Urinary bladder (tissue), 4 donors: Measurements from ENCODE around the gene ITGB3. TPM values are rescaled to one million over a fixed set of nuclear protein-coding genes. Genes with fewer than 3 reads are reported as not detected.
"Not testable (repeated sequence)": the region's sequence is repeated elsewhere in the genome, so short reads cannot be mapped to it uniquely, and the experiment has no call there.

Experiments
- DNase-seq: peaks from one replicate; pipeline ENCODE4 v3.0.0-alpha.2; 2015; ENCODE audit errors: extremely low spot score
- H3K27ac ChIP-seq: one replicate; pipeline ENCODE4 v1.5.1; 2013; ENCODE audit warnings: low read depth, mild to moderate bottlenecking, moderate library complexity
- H3K36me3 ChIP-seq: one replicate; pipeline ENCODE4 v1.6.1; 2013; ENCODE audit warnings: mild to moderate bottlenecking, moderate library complexity; ENCODE audit not compliant: insufficient read depth
- H3K4me1 ChIP-seq: one replicate; pipeline ENCODE4 v1.6.1; 2013; ENCODE audit warnings: mild to moderate bottlenecking, moderate library complexity; ENCODE audit not compliant: insufficient read depth
- H3K4me3 ChIP-seq: one replicate; pipeline ENCODE4 v1.5.1; 2013; ENCODE audit warnings: low read depth, low read length
- WGBS: extraction: QIAGEN DNeasy Blood & Tissue Kit; methylation state at CpG from one replicate; pipeline ENCODE4 v1.1.7; 2013; 5-methylcytosine and 5-hydroxymethylcytosine counted together
- polyA plus RNA-seq: library from polyadenylated mRNA; stranded (reverse); fragments of 200-250 nt; gene quantifications from one replicate; pipeline ENCODE4 v1.2.3, GENCODE V29; 2013
- total RNA-seq: library from RNA; depleted of rRNA; stranded (reverse); fragments of >200 nt; gene quantifications from one replicate; pipeline ENCODE4 v1.2.3, GENCODE V29; 2014
- donor health status: healthy with polysubstance abuse.
- donor health status: healthy.

Gene ITGB3
- total and polyA plus RNA-seq, 2 donors = 19.2 to 20.2 TPM

- DNase-seq, H3K36me3 ChIP-seq, H3K4me3 ChIP-seq, H3K27ac ChIP-seq, H3K4me1 ChIP-seq: not testable (repeated sequence)
- 92% methylated on average over 4 of the region's 4 CpGs for WGBS
These were observed 36.8 kb upstream of the ITGB3 start for GRCh38 chr17:47216821-47217220.

GRCh38 chr17:47217279-47217678 lies 36.3 kb upstream of the ITGB3 start:
- H3K36me3 ChIP-seq, H3K4me1 ChIP-seq: not testable (repeated sequence)

GRCh38 chr17:47218896-47219430 lies 34.7 kb upstream of the ITGB3 start:
- 74% methylated on average over 6 of the region's 6 CpGs for WGBS
- no peaks in the 10 kb centered on the region for H3K4me1 ChIP-seq

More at GRCh38 chr17:47217279-47217678, 36.3 kb upstream of the ITGB3 start:
- 68% methylated on average over 2 of the region's 2 CpGs for WGBS
- H3K4me3 ChIP-seq, DNase-seq, H3K27ac ChIP-seq: not testable (repeated sequence)

GRCh38 chr17:47219621-47220475 lies 33.8 kb upstream of the ITGB3 start:
- Histone ChIP-seq H3K4me1 (no peaks in the 10 kb centered on the region), H3K27ac (no peak overlapping the region), H3K36me3 (no peaks in the 10 kb centered on the region), H3K4me3 (no peak overlapping the region)
- no peak for DNase-seq
- WGBS = 88% methylated on average over 21 of the region's 21 CpGs

More at GRCh38 chr17:47218896-47219430, 34.7 kb upstream of the ITGB3 start:
- no peak overlapping the region for H3K4me3 ChIP-seq
- no peak for DNase-seq
- H3K36me3 ChIP-seq = no peaks in the 10 kb centered on the region
- no peak overlapping the region for H3K27ac ChIP-seq

GRCh38 chr17:47220531-47220999 lies 33.1 kb upstream of the ITGB3 start:
- no peak for DNase-seq
- Histone ChIP-seq H3K27ac (no peak overlapping the region), H3K4me3 (no peak overlapping the region), H3K36me3 (no peaks in the 10 kb centered on the region), H3K4me1 (no peaks in the 10 kb centered on the region)
- WGBS = 68% methylated on average over 7 of the region's 7 CpGs

GRCh38 chr17:47221154-47221553 lies 32.5 kb upstream of the ITGB3 start:
- no peak for DNase-seq
- H3K4me3 ChIP-seq = no peak overlapping the region
- no peak overlapping the region for H3K27ac ChIP-seq
- H3K4me1 ChIP-seq = no peaks in the 10 kb centered on the region
- H3K36me3 ChIP-seq = no peaks in the 10 kb centered on the region
- WGBS = 85% methylated on average over 6 of the region's 6 CpGs

GRCh38 chr17:47222047-47222446 lies 31.6 kb upstream of the ITGB3 start:
- DNase-seq = no peak
- H3K27ac ChIP-seq = no peak overlapping the region
- no peaks in the 10 kb centered on the region for H3K4me1 ChIP-seq
- no peaks in the 10 kb centered on the region for H3K36me3 ChIP-seq
- no peak overlapping the region for H3K4me3 ChIP-seq
- 96% methylated on average over 4 of the region's 4 CpGs for WGBS

GRCh38 chr17:47223007-47223406 lies 30.6 kb upstream of the ITGB3 start:
- WGBS = 88% methylated on average over 3 of the region's 3 CpGs
- H3K27ac ChIP-seq = no peak overlapping the region
- no peaks in the 10 kb centered on the region for H3K36me3 ChIP-seq
- H3K4me3 ChIP-seq = no peak overlapping the region
- DNase-seq = no peak
- no peaks in the 10 kb centered on the region for H3K4me1 ChIP-seq

GRCh38 chr17:47223460-47223859 lies 30.2 kb upstream of the ITGB3 start:
- Histone ChIP-seq H3K4me3 (no peak overlapping the region), H3K36me3 (no peaks in the 10 kb centered on the region), H3K27ac (no peak overlapping the region), H3K4me1 (no peaks in the 10 kb centered on the region)
- DNase-seq = no peak
- 89% methylated on average over 5 of the region's 5 CpGs for WGBS

GRCh38 chr17:47224077-47224476 lies 29.6 kb upstream of the ITGB3 start:
- 100% methylated on average over 2 of the region's 2 CpGs for WGBS
- not testable (repeated sequence) for H3K4me3 ChIP-seq, H3K36me3 ChIP-seq, H3K27ac ChIP-seq, DNase-seq, H3K4me1 ChIP-seq

- DNase-seq = no peak
- H3K4me3 ChIP-seq = no peak overlapping the region
- H3K4me1 ChIP-seq = no peaks in the 10 kb centered on the region
- H3K27ac ChIP-seq = peak overlapping the region; percentile 77
- 23% methylated on average over 1 of the region's 1 CpG for WGBS
- no peaks in the 10 kb centered on the region for H3K36me3 ChIP-seq
These were observed 28.7 kb upstream of the ITGB3 start for GRCh38 chr17:47224966-47225365.

GRCh38 chr17:47225436-47225858 lies 28.2 kb upstream of the ITGB3 start:
- no peaks in the 10 kb centered on the region for H3K4me1 ChIP-seq
- H3K27ac ChIP-seq = peak overlapping the region; percentile 77
- H3K4me3 ChIP-seq = no peak overlapping the region
- DNase-seq = no peak
- 18% methylated on average over 3 of the region's 3 CpGs for WGBS
- H3K36me3 ChIP-seq = no peaks in the 10 kb centered on the region

- peak overlapping the region; percentile 17 for H3K27ac ChIP-seq
- no peak for DNase-seq
- 93% methylated on average over 2 of the region's 2 CpGs for WGBS
- no peak overlapping the region for H3K4me3 ChIP-seq
- H3K4me1 ChIP-seq = no peaks in the 10 kb centered on the region
- H3K36me3 ChIP-seq = no peaks in the 10 kb centered on the region
These were observed 27.5 kb upstream of the ITGB3 start for GRCh38 chr17:47225911-47226688.
